ENCODE results near the gene ATF6. TPM values are rescaled to one million over a fixed set of nuclear protein-coding genes. Genes with fewer than 3 reads are reported as not detected.

ATF6 gene
- total RNA-seq, 1 experiment from 2014 or later: 10.6 TPM

- TF ChIP-seq, protein P1, sequence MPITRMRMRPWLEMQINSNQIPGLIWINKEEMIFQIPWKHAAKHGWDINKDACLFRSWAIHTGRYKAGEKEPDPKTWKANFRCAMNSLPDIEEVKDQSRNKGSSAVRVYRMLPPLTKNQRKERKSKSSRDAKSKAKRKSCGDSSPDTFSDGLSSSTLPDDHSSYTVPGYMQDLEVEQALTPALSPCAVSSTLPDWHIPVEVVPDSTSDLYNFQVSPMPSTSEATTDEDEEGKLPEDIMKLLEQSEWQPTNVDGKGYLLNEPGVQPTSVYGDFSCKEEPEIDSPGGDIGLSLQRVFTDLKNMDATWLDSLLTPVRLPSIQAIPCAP (CRISPR knock-in tag; IDR thresholded peaks at IDR 0.05): no peak
These were observed 153.1 kb downstream of the ATF6 start (continued) for GRCh38 chr1:161919229-161919628.

GRCh38 chr1:161921491-161921890 lies 155.4 kb downstream of the ATF6 start:
- CTCF ChIA-PET: interaction anchor here (1.3 kb wide), 1 partner anchor 116 kb away, joined by 3 read pairs; no protein-coding TSS in a partner anchor
- Mint-ChIP-seq H3K27me3 (ENCODE audit: low read depth) (no peaks in the 10 kb centered on the region), H3K36me3 (no peaks in the 10 kb centered on the region), H3K9me3 (no peaks in the 10 kb centered on the region), H3K27ac (no peak overlapping the region), H3K4me1 (no peaks in the 10 kb centered on the region), H3K4me3 (no peak overlapping the region)
- ATAC-seq (no peak), DNase-seq (ENCODE audit: low spot score) (no peak)
- TF ChIP-seq ZNF281 (CRISPR knock-in tag; IDR thresholded peaks at IDR 0.05): no peak
- TF ChIP-seq HMGA2 (CRISPR knock-in tag; IDR thresholded peaks at IDR 0.05): no peak
- TF ChIP-seq TCF7 (CRISPR knock-in tag; IDR thresholded peaks at IDR 0.05; ENCODE audit: low read depth): no peak
- TF ChIP-seq, protein P2, sequence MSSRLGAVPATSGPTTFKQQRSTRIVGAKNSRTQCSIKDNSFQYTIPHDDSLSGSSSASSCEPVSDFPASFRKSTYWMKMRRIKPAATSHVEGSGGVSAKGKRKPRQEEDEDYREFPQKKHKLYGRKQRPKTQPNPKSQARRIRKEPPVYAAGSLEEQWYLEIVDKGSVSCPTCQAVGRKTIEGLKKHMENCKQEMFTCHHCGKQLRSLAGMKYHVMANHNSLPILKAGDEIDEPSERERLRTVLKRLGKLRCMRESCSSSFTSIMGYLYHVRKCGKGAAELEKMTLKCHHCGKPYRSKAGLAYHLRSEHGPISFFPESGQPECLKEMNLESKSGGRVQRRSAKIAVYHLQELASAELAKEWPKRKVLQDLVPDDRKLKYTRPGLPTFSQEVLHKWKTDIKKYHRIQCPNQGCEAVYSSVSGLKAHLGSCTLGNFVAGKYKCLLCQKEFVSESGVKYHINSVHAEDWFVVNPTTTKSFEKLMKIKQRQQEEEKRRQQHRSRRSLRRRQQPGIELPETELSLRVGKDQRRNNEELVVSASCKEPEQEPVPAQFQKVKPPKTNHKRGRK (CRISPR knock-in tag; IDR thresholded peaks at IDR 0.05; ENCODE audit: borderline replicate concordance): no peak
- TF ChIP-seq NFYB (CRISPR knock-in tag; conservative IDR thresholded peaks at IDR 0.05; ENCODE audit: low read depth): no peak
- TF ChIP-seq ZNF232 (CRISPR knock-in tag; IDR thresholded peaks at IDR 0.05): no peak
- no peak for TF ChIP-seq JAZF1 (CRISPR knock-in tag; IDR thresholded peaks at IDR 0.05)
- POLR2A ChIA-PET: no interaction called here

DNA sequence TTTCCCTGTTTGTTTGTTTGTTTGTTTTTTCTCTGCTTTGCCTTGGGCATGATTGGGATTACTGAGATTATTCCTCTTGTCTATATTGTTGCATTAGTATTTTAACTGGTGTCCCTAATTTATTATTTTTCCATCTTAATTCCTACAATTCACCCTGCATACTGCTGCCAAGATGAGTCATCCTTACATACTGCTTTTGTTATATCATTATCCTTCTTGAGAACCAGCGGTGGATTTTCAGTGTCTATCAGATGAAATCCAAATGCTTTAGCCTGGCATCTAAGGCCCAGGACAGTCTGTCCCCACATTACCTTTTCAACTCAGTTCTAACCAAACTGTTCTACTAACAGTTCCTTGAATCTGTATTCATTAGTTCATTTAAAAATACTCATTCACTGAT lies 155.9 kb downstream of the ATF6 start:
- no peak overlapping the region for H3K27ac Mint-ChIP-seq
- H3K4me1 Mint-ChIP-seq: no peaks in the 10 kb centered on the region
- no peaks in the 10 kb centered on the region for H3K9me3 Mint-ChIP-seq
- no peaks in the 10 kb centered on the region for H3K36me3 Mint-ChIP-seq
- no peak overlapping the region for H3K4me3 Mint-ChIP-seq
- no peaks in the 10 kb centered on the region for H3K27me3 Mint-ChIP-seq (ENCODE audit: low read depth)
- DNase-seq (ENCODE audit: low spot score): no peak
- ChIA-PET CTCF (interaction anchor here (1.3 kb wide), 1 partner anchor 116 kb away, joined by 3 read pairs; no protein-coding TSS in a partner anchor), POLR2A (no interaction called here)
- no peak for ATAC-seq
- TF ChIP-seq ZNF532 (CRISPR knock-in tag; IDR thresholded peaks at IDR 0.05; ENCODE audit: borderline replicate concordance): no peak
- TF ChIP-seq, protein P3, sequence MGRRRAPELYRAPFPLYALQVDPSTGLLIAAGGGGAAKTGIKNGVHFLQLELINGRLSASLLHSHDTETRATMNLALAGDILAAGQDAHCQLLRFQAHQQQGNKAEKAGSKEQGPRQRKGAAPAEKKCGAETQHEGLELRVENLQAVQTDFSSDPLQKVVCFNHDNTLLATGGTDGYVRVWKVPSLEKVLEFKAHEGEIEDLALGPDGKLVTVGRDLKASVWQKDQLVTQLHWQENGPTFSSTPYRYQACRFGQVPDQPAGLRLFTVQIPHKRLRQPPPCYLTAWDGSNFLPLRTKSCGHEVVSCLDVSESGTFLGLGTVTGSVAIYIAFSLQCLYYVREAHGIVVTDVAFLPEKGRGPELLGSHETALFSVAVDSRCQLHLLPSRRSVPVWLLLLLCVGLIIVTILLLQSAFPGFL (CRISPR knock-in tag; IDR thresholded peaks at IDR 0.05; ENCODE audit: borderline replicate concordance): no peak
- no peak for TF ChIP-seq NR3C1 (CRISPR knock-in tag; conservative IDR thresholded peaks at IDR 0.05; ENCODE audit: low read depth)
- TF ChIP-seq NFE2L1 (CRISPR knock-in tag; IDR thresholded peaks at IDR 0.05): no peak
- no peak for TF ChIP-seq PRRX2 (CRISPR knock-in tag; IDR thresholded peaks at IDR 0.05)
- no peak for TF ChIP-seq GABPB1 (CRISPR knock-in tag; IDR thresholded peaks at IDR 0.05)
- TF ChIP-seq CREM (CRISPR knock-in tag; IDR thresholded peaks at IDR 0.05): no peak
- TF ChIP-seq ETV6 (CRISPR knock-in tag; IDR thresholded peaks at IDR 0.05): no peak
- no peak for TF ChIP-seq ERG (CRISPR knock-in tag; IDR thresholded peaks at IDR 0.05)
- no peak for TF ChIP-seq HMGA2 (CRISPR knock-in tag; IDR thresholded peaks at IDR 0.05)
- TF ChIP-seq JAZF1 (CRISPR knock-in tag; IDR thresholded peaks at IDR 0.05): no peak
- TF ChIP-seq TCF7 (CRISPR knock-in tag; IDR thresholded peaks at IDR 0.05; ENCODE audit: low read depth): no peak
- no peak for TF ChIP-seq ESRRA (CRISPR knock-in tag; IDR thresholded peaks at IDR 0.05; ENCODE audit: borderline replicate concordance)
- no peak for TF ChIP-seq E2F5 (CRISPR knock-in tag; IDR thresholded peaks at IDR 0.05)
- TF ChIP-seq RELA (CRISPR knock-in tag; IDR thresholded peaks at IDR 0.05; ENCODE audit: borderline replicate concordance): no peak

Data from WTC11 (cell line).